Activated T-helper 1 cell treated with anti-CD3 and anti-CD28 coated beads, Interleukin-2, amount 50 U/mL, for 16 hours (primary cell): ENCODE measurements around the gene NRSN2.
"Not testable (repeated sequence)": the region's sequence is repeated elsewhere in the genome, so short reads cannot be mapped to it uniquely, and the experiment has no call there.

ENCODE experiments used
- DNase-seq, 2 donors: peaks; one replicate each; pipeline ENCODE4 v3.0.0-alpha.2; 2020; ENCODE audit warnings: low read depth in 1 of 2, low spot score in 1 of 2

Gene NRSN2

GRCh38 chr20:353166-353565 is 6.3 kb downstream of the NRSN2 start:
- no peak for DNase-seq

GRCh38 chr20:354298-354977 is 7.5 kb downstream of the NRSN2 start:
- DNase-seq, result peak; percentile 52 to 68

DNA sequence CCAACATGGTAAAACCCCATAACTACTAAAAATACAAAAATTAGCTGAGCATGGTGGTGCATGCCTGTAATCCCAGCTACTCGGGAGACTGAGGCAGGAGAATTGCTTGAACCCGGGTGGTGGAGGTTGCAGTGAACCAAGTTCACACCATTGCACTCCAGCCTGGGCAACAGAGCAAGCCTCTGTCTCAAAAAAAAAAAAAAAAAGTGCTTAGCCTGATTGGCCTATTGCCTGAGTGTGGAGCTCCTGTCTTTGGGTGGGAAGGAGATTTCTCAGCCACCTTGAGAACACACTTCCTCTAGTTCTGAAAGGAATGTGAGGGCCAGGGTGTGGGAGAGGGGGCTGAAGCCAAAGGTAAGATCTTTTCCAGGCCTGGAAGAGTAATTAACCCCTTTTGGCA is 9.2 kb downstream of the NRSN2 start:
- not testable (repeated sequence) for DNase-seq

GRCh38 chr20:356745-357144 is 9.8 kb downstream of the NRSN2 start:
- no peak for DNase-seq

GRCh38 chr20:358891-359555 is 12.1 kb downstream of the NRSN2 start:
- no peak for DNase-seq

DNA sequence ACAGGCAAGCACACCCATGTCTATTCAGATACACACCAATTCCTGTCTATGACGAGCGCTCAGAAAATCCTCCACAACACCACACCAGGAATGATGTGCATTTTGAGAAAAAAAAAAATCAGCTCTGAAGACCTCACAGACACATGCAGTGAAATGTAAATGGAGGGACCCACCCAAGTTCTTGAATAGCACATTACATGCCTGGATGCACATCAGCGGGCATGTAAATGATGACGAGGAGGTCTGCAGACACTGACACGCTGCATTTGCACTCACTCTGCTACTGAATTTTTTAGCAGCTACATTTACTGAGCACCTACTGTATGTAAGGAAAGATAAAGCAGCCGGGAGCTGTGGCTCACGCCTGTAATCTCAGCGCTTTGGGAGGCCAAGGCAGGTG is 14.7 kb downstream of the NRSN2 start:
- DNase-seq, result no peak

GRCh38 chr20:362271-363254 is 15.7 kb downstream of the NRSN2 start:
- no peak for DNase-seq

GRCh38 chr20:363319-364078 is 16.6 kb downstream of the NRSN2 start:
- no peak for DNase-seq

- no peak for DNase-seq
Observed at GRCh38 chr20:364905-365794, 18.2 kb downstream of the NRSN2 start.

DNA sequence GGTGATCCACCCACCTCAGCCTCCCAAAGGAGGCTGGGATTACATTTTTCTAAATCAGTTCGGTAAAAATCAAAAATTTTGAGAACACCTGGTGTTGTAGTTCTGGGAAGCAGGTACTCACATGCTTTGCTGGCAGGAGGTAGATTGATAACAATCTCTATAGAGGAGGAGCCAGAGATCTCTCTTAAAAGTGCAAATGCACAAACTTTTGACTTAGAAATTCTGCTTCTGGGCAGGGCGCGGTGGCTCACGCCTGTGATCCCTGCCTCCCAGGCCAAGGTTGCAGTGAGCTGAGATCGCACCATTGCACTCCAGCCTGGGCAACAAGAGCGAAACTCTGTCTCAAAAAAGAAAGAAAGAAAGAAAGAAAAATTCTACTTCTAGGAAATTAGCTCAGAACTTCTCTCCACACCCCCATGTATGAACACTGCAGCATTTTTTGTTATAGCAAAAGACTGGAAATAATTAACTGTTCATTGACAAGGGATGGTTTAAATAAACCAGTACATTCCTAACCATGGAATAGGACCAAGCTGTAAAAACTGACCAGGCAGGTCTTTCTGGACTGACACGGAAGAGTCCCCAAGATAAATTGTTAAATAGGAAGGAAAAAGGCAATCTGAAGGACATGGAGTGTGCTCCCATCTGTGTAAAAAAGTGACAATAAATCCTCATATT is 19.3 kb downstream of the NRSN2 start:
- DNase-seq, result no peak

DNA sequence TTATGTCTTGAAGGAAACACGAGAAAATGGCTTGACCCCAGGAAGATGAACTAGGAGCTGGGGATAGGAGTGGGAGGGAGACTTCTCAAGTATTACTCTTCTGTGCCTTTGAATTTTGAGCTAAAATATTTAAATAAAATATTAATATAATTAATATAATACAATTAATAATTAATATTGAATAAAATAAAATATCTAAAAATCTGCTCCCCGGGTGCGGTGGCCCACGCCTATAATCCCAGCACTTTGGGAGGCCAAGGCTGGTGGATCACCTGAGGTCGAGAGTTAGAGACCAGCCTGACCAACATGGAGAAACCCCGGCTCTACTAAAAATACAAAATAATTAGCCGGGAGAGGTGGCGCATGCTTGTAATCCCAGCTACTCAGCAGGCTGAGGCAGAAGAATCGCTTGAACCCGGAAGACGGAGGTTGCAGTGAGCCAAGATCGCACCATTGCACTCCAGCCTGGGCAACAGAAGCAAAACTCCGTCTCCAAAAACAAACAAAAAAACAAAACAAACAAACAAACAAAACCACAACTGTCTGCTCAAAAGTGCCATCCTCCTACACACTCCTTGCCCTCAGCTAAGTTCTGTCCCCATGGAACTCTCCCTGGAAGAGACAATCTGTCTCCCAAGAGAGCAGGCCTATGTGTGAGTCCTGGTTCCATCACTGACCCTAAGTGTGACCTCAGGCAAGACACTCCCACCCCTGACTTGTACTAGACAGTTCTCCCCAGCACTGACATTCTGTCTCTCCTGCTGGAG is 20.0 kb downstream of the NRSN2 start:
- no peak for DNase-seq

DNA sequence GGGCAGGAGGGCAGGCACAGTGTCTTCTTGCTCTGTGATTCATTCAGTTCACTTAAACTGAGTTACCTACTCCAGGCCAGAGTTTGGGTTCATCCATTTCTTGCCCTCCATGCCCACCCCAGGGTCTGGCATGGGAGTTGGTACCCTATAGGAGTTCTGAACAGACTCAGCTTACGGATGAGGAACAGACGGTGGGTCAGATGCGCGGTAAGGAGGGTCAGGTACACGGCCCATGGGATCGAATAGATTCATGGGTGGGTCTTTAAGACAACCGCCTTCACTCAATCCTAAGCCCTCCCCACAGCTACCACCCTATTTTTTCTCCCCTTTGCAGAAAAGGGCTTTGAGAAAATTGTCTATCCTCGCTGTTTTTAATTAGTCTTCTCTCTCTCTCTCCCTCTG is 20.6 kb downstream of the NRSN2 start:
- DNase-seq, result no peak

DNA sequence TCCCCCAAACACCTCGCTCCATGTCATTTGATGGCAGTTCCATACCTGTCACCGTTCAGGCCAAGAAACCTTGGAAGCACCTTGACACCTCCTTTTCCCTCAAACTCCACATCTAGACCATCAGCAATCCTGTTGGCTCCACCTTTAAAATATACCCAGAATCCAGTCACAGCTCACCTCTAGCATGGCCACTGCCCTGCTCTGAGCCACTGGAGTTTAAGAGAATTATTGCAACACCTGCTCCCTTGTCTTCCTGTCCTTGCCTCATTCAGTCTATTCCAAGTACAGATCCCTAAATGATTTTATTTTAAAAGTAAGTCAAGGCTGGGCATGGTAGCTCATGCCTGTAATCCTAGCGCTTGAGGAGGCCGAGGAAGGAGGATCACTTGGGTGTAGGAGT is 22.0 kb downstream of the NRSN2 start:
- DNase-seq, result no peak

DNA sequence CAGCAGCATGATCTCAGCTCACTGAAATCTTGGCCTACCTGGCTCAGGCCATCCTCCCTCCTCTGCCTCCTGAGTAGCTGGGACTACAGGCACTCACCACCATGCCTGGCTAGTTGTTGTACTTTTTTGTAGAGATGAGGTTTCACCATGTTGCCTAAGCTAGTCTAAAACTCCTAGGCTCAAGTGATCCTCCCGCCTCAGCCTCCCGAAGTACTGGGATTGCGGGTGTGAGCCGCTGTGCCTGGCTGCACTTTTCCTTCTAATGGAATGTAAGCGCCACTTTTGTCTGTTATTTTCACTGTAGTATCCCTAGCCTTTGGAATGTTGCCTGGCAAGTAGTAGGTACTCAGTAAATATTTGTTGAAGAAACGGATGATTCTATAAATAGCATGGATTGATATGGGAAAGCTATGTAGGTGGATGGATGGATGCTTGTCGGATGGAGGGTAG is 23.3 kb downstream of the NRSN2 start:
- no peak for DNase-seq

DNA sequence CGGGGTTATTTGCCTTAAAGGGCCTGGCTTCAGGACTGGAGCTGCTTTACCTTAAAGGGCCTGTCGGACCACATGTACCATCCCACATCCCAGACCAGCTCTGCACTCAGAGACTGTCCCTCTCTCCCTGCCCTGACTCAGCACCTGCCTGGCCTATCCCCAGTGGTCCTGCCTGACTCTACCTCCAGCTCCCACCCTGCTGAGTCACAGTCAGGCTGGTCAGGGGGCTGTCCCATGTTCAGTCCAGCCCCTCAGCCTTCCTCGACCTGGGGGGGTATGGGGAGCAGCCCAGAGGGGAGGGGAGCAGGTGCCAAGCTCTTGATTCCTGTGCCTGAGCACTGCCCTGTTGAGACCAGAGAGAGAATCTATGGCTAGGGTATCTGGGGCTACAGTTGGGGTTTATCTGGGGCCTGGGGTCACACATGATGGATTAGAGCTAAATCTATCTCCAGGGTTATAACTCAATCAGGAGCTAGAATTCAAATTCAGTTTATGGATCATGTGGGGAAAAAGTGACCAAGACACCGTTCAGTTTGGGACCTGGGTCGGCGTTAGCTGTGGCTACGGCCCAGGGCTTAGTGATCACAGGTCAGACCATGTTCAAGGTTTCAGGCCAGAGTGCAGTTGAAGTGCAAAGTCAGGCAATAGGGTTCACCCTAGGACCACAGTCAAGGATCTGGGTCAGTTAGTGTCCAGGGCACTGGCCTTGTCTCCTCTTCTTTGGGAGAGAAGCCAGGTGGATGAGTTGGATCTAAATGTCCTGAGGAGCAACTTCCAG is 24.3 kb downstream of the NRSN2 start:
- no peak for DNase-seq

- no peak for DNase-seq
Observed at GRCh38 chr20:371755-372542, 25.0 kb downstream of the NRSN2 start.

GRCh38 chr20:372543-373082 is 25.7 kb downstream of the NRSN2 start:
- DNase-seq, result not testable (repeated sequence)
